Osteoblast (primary cell): ENCODE measurements around the gene ZNHIT3. TPM values are rescaled to one million over a fixed set of nuclear protein-coding genes. Genes with fewer than 3 reads are reported as not detected.
A peak's percentile ranks its signal among the peaks of the same experiment; 100 is the strongest.

Experiments used
- DNase-seq: peaks from one replicate; pipeline ENCODE4 v3.0.0; 2011; ENCODE audit warnings: low spot score, mixed read lengths; ENCODE audit not compliant: insufficient read length; ENCODE audit errors: missing footprints
- H2AFZ ChIP-seq: 2 replicates; pipeline ENCODE4 v1.6.0; 2011; ENCODE audit warnings: mild to moderate bottlenecking, low read length
- H3K27ac ChIP-seq: 2 replicates; pipeline ENCODE4 v1.5.1; 2011; ENCODE audit warnings: mild to moderate bottlenecking, low read depth, low read length, moderate library complexity
- H3K27me3 ChIP-seq: 2 replicates; pipeline ENCODE4 v1.6.0; 2012; ENCODE audit warnings: mild to moderate bottlenecking, control low read depth, inconsistent platforms, low read length, moderate library complexity; ENCODE audit not compliant: insufficient read depth
- H3K36me3 ChIP-seq: 2 replicates; pipeline ENCODE4 v1.5.1; 2011; ENCODE audit warnings: mild to moderate bottlenecking, low read length, control low read depth, moderate library complexity; ENCODE audit not compliant: insufficient read depth
- H3K4me1 ChIP-seq: 2 replicates; pipeline ENCODE4 v1.5.1; 2011; ENCODE audit warnings: mild to moderate bottlenecking, low read length, control low read depth, moderate library complexity; ENCODE audit not compliant: insufficient read depth
- H3K4me2 ChIP-seq: 2 replicates; pipeline ENCODE4 v1.6.0; 2011; ENCODE audit warnings: mild to moderate bottlenecking, low read length; ENCODE audit not compliant: insufficient read depth
- H3K4me3 ChIP-seq: fragments of 200-600 bp; sonication (generic); 3 replicates; pipeline ENCODE4 v1.5.1; 2012; ENCODE audit warnings: mild to moderate bottlenecking, low read length, inconsistent platforms; ENCODE audit not compliant: insufficient read depth
- H3K79me2 ChIP-seq: 2 replicates; pipeline ENCODE4 v1.6.0; 2012; ENCODE audit warnings: mild to moderate bottlenecking, low read length, control low read depth, inconsistent platforms; ENCODE audit not compliant: insufficient read depth
- H3K9me3 ChIP-seq: 2 replicates; pipeline ENCODE4 v1.5.1; 2011; ENCODE audit warnings: low read depth, low read length, control low read depth
- H4K20me1 ChIP-seq: 2 replicates; pipeline ENCODE4 v1.6.0; 2012; ENCODE audit warnings: mild to moderate bottlenecking, low read length, control low read depth; ENCODE audit not compliant: insufficient read depth
- total RNA-seq: library from RNA; depleted of rRNA; stranded (reverse); fragments of >200 nt; gene quantifications from 2 replicates; pipeline ENCODE4 v1.2.3, GENCODE V29; 2012
- TF ChIP-seq, protein P1 (sequence below): IDR thresholded peaks from 2 replicates; pipeline ENCODE4 v1.5.1; 2011; ENCODE audit warnings: mild to moderate bottlenecking, low read depth, low read length, moderate library complexity; ENCODE audit errors: extremely low read depth

ZNHIT3 gene
- total RNA-seq, 1 donor = 29.3 TPM

DNA sequence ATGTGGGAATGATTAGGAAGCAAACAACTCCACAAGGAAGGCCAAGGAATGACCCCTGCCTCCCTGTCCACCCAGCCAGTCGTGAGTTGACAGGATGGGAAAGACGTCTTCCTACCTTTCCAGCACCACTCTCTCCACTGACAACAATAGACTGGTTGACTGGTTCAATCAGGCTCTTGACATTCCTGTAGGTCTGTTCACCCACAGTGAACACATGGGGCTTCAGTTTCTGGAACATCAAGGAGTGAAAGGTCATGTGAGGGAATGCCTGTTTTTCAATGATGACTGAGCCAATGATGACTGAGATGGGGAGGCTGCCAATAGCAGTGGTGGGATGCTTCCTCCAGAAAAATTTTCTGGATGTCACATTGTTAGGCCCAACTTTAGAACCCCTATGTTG is 38.6 kb downstream of the ZNHIT3 start:
- Histone ChIP-seq H3K4me3 (no peak overlapping the region), H3K79me2 (peaks cover 8% of the 10 kb centered on the region), H3K36me3 (peaks cover 44% of the 10 kb centered on the region), H3K4me1 (peaks cover 11% of the 10 kb centered on the region), H3K4me2 (no peak overlapping the region), H3K27me3 (no peaks in the 10 kb centered on the region), H2AFZ (no peak overlapping the region), H4K20me1 (no peaks in the 10 kb centered on the region), H3K9me3 (no peaks in the 10 kb centered on the region), H3K27ac (peak overlapping the region; percentile 0)
- no peak for DNase-seq
- TF ChIP-seq, protein P1, sequence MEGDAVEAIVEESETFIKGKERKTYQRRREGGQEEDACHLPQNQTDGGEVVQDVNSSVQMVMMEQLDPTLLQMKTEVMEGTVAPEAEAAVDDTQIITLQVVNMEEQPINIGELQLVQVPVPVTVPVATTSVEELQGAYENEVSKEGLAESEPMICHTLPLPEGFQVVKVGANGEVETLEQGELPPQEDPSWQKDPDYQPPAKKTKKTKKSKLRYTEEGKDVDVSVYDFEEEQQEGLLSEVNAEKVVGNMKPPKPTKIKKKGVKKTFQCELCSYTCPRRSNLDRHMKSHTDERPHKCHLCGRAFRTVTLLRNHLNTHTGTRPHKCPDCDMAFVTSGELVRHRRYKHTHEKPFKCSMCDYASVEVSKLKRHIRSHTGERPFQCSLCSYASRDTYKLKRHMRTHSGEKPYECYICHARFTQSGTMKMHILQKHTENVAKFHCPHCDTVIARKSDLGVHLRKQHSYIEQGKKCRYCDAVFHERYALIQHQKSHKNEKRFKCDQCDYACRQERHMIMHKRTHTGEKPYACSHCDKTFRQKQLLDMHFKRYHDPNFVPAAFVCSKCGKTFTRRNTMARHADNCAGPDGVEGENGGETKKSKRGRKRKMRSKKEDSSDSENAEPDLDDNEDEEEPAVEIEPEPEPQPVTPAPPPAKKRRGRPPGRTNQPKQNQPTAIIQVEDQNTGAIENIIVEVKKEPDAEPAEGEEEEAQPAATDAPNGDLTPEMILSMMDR = no peak

DNA sequence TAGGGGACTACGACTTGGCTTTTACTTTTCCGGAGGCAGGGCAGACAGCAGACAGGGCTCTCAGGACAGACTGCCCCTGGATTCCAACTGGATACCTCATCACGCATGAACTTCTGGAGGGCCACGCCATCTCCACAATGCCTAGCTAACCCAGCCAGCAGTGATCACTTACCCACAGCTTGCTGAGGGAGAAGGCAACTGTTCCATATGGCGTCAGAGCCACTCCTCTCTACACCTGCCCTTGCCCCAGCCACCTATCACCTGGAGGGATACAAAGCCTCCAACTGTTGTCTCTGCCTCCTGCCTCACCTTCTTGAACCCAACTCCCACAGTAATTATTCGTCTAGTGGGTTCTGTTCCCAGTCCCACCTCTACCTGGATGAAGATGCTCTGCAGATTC is 39.4 kb downstream of the ZNHIT3 start:
- TF ChIP-seq, protein P1 = no peak
- H3K4me2 ChIP-seq = no peak overlapping the region
- H2AFZ ChIP-seq = no peak overlapping the region
- no peaks in the 10 kb centered on the region for H3K9me3 ChIP-seq
- H3K27ac ChIP-seq = no peak overlapping the region
- peaks cover 8% of the 10 kb centered on the region for H3K79me2 ChIP-seq
- no peak overlapping the region for H3K4me3 ChIP-seq
- H4K20me1 ChIP-seq = no peaks in the 10 kb centered on the region
- H3K4me1 ChIP-seq = peaks cover 11% of the 10 kb centered on the region
- no peaks in the 10 kb centered on the region for H3K27me3 ChIP-seq
- no peak for DNase-seq
- peaks cover 44% of the 10 kb centered on the region for H3K36me3 ChIP-seq

DNA sequence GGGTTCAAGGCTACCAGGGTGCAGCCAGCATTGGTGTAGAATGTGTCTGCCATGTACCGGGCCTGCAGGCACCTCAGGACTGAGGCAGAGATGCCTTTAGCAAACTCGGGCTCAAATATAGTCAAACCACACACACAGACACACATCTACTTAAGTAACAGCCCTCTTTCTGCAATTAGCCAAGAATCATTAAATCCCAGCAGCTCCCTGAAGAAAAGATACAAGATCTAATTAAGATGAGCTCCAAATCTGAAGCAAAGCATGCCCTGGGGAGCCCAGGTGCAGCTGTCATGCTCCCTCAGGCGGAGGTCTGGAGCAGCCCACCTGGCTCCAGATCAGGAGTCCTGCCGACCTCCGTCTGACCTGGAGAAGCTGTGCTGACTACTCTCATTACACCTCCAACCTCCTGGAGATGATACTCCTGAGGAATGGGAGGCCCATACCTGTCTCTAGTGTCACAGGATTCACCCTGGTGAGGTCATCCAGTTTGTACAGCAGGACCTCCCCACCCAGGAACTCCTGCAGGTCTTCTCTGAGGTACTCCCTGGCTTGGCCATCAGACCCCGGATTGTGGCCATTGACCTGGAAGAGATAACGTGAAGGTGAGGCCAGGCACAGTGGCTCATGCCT is 41.3 kb downstream of the ZNHIT3 start:
- no peak for DNase-seq
- Histone ChIP-seq H3K4me1 (peaks cover 11% of the 10 kb centered on the region), H3K36me3 (peaks cover 53% of the 10 kb centered on the region), H3K4me2 (no peak overlapping the region), H3K9me3 (no peaks in the 10 kb centered on the region), H4K20me1 (no peaks in the 10 kb centered on the region), H2AFZ (no peak overlapping the region), H3K4me3 (no peak overlapping the region), H3K27ac (no peak overlapping the region), H3K79me2 (peaks cover 8% of the 10 kb centered on the region), H3K27me3 (no peaks in the 10 kb centered on the region)
- TF ChIP-seq, protein P1 = no peak

DNA sequence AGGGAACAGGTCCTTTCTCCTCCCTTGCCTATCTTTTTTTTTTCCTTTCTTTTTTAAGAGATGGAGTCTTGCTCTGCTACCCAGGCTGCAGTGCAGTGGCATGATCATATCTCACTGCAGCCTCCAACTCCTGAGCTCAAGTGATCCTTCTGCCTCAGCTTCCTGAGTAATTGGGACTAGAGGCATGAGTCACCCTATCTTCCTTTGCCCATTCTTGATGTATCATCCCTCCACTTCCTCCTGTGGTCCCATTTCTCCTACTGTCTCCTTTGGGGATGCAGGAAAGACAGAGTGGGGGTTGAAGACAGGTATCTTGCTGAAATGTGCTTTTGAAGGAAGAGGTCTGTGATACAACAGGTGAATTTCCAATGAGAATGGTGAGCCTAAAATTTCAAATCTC is 42.6 kb downstream of the ZNHIT3 start:
- Histone ChIP-seq H4K20me1 (no peaks in the 10 kb centered on the region), H3K79me2 (peaks cover 8% of the 10 kb centered on the region), H3K27ac (no peak overlapping the region), H3K4me3 (no peak overlapping the region), H3K4me1 (peaks cover 14% of the 10 kb centered on the region), H2AFZ (no peak overlapping the region), H3K36me3 (peaks cover 55% of the 10 kb centered on the region), H3K4me2 (no peak overlapping the region), H3K9me3 (no peaks in the 10 kb centered on the region), H3K27me3 (no peaks in the 10 kb centered on the region)
- DNase-seq = no peak
- TF ChIP-seq, protein P1 = no peak
